SK-N-SH treated with all-trans-retinoic acid at 6 μM for 48 hours (cell line): ENCODE results near the gene CRYL1.

Experiments
- ARNTL ChIP-seq: fragments of 450-650 bp; formaldehyde crosslinking; IDR thresholded peaks from 2 replicates; pipeline ENCODE4 v1.5.0; 2020; ENCODE audit warnings: low read depth, mild to moderate bottlenecking, moderate library complexity, borderline replicate concordance
- BACH2 ChIP-seq: fragments of 250-450 bp; sonication (Bioruptor Pico); IDR thresholded peaks from 2 replicates; pipeline ENCODE4 v1.9.0; 2021; ENCODE audit warnings: mild to moderate bottlenecking, borderline replicate concordance
- GLIS3 ChIP-seq: fragments of 250-450 bp; sonication (Bioruptor Pico); IDR thresholded peaks from 2 replicates; pipeline ENCODE4 v1.5.0; 2020; ENCODE audit warnings: mild to moderate bottlenecking, moderate library complexity
- PATZ1 ChIP-seq: fragments of 250-450 bp; sonication (Bioruptor Pico); IDR thresholded peaks from 2 replicates; pipeline ENCODE4 v1.8.0; 2020; ENCODE audit warnings: mild to moderate bottlenecking, moderate library complexity, borderline replicate concordance
- PPARA ChIP-seq: fragments of 250-450 bp; sonication (Bioruptor Pico); IDR thresholded peaks from 2 replicates; pipeline ENCODE4 v1.5.0; 2020; ENCODE audit warnings: mild to moderate bottlenecking, borderline replicate concordance
- RARB ChIP-seq: fragments of 250-450 bp; sonication (Bioruptor Pico); IDR thresholded peaks from 2 replicates; pipeline ENCODE4 v1.8.0; 2021; ENCODE audit warnings: mild to moderate bottlenecking, moderate library complexity
- ZFP3 ChIP-seq: fragments of 250-450 bp; sonication (Bioruptor Pico); IDR thresholded peaks from 2 replicates; pipeline ENCODE4 v1.5.0; 2020; ENCODE audit warnings: mild to moderate bottlenecking, moderate library complexity
- ZFP30 ChIP-seq: fragments of 450-650 bp; formaldehyde crosslinking; IDR thresholded peaks from 2 replicates; pipeline ENCODE4 v1.5.0; 2022; ENCODE audit warnings: mild to moderate bottlenecking, moderate library complexity
- ZNF565 ChIP-seq: fragments of 450-650 bp; formaldehyde crosslinking; conservative IDR thresholded peaks from 2 replicates; pipeline ENCODE4 v1.5.0; 2020; ENCODE audit warnings: low read depth, mild to moderate bottlenecking, moderate library complexity
- ZNF70 ChIP-seq: fragments of 450-650 bp; formaldehyde crosslinking; IDR thresholded peaks from 2 replicates; pipeline ENCODE4 v1.5.0; 2020; ENCODE audit warnings: mild to moderate bottlenecking, moderate library complexity

DNA sequence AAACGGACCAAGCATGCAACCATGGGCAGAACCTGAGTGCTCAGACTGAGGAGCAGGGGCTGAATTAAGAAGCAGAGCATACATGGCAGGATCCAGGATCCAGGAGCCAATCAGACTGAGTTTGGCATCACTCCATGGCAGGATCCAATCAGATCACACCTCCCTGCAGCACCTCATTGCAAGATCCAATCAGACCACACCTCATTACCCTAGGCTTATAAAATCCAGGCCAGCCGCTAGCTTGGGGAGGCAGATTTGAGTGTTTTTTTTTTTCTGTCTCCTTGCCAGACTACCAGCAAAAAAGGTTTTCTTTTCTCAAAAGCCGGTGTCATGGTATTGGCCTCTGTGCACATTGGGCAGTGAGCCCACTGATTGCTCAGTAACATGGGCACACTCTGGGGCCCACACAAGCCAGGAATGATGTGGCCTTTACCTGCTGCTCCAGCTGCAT lies 165.6 kb downstream of the CRYL1 start:
- TF ChIP-seq ZNF565 (CRISPR knock-in tag) (no peak), GLIS3 (CRISPR knock-in tag) (no peak), ARNTL (CRISPR knock-in tag) (no peak), ZFP3 (CRISPR knock-in tag) (no peak), BACH2 (CRISPR knock-in tag) (no peak), ZNF70 (CRISPR knock-in tag) (no peak), RARB (CRISPR knock-in tag) (no peak), ZFP30 (CRISPR knock-in tag) (no peak), PATZ1 (CRISPR knock-in tag) (no peak), PPARA (CRISPR knock-in tag) (no peak)
